K562 (cell line): ENCODE results near the gene CC2D2B. TPM values are rescaled to one million over a fixed set of nuclear protein-coding genes. Genes with fewer than 3 reads are reported as not detected.

Experiments used
- ARID1B ChIP-seq: fragments of 450-650 bp; IDR thresholded peaks from 2 replicates; pipeline ENCODE4 v1.6.1; 2016; ENCODE audit warnings: antibody characterized with exemption, mild to moderate bottlenecking, inconsistent platforms
- CBFA2T3 ChIP-seq: fragments of 450-650 bp; IDR thresholded peaks from 2 replicates; pipeline ENCODE4 v1.6.1; 2017
- ETS1 ChIP-seq: conservative IDR thresholded peaks from 2 replicates; pipeline ENCODE4 v1.6.1; 2011; ENCODE audit warnings: low read depth, mild to moderate bottlenecking, low read length; ENCODE audit not compliant: control insufficient read depth
- FOS ChIP-seq: IDR thresholded peaks from 3 replicates; pipeline ENCODE4 v1.6.1; 2011; ENCODE audit not compliant: insufficient read length; ENCODE audit errors: extremely low read depth
- GTF3C2 ChIP-seq: IDR thresholded peaks from 3 replicates; pipeline ENCODE4 v1.6.1; 2011; ENCODE audit warnings: borderline replicate concordance, mild to moderate bottlenecking, moderate library complexity; ENCODE audit not compliant: insufficient read length; ENCODE audit errors: extremely low read depth
- JUN ChIP-seq, 2 experiments: sonication (generic) in 1 of 2; formaldehyde crosslinking in 1 of 2; IDR thresholded peaks; 2 replicates each; pipeline versions ENCODE4 v1.6.1 to v1.8.0; 2012 to 2022; ENCODE audit warnings: borderline replicate concordance in 2 of 2, mild to moderate bottlenecking in 2 of 2, improper control_type of control experiment in 1 of 2, low read depth in 1 of 2, low read length in 1 of 2, missing genetic modification reagents in 1 of 2
- RCOR1 ChIP-seq, 2 experiments: IDR thresholded peaks; 2 replicates each; pipeline ENCODE4 v1.6.1; 2012; ENCODE audit warnings: low read depth in 2 of 2, low read length in 2 of 2, borderline replicate concordance in 1 of 2, improper control_type of control experiment in 1 of 2
- SMARCA4 ChIP-seq: fragments of 450-650 bp; IDR thresholded peaks from 2 replicates; pipeline ENCODE4 v1.6.1; 2016
- SMARCE1 ChIP-seq: fragments of 450-650 bp; IDR thresholded peaks from 2 replicates; pipeline ENCODE4 v1.7.1; 2016; ENCODE audit warnings: mild to moderate bottlenecking
- polyA plus RNA-seq, 8 experiments: library from polyadenylated mRNA; depleted of rRNA in 4 of 8; stranded (reverse) in 5 of 8; unstranded in 3 of 8; fragments of >200 nt; fragmentation: Nextera tagmentation in 2 of 8; fragmentation: Illumina TruSeq in 1 of 8; extraction: Ambion mirVana in 2 of 8; extraction: Trizol in 1 of 8; gene quantifications; 2 replicates each; pipeline versions ENCODE4 v1.2.1 to v1.2.3, GENCODE V29; 2011 to 2014; ENCODE audit warnings: inconsistent platforms in 1 of 8, missing spikeins in 1 of 8
- total RNA-seq, 7 experiments: library from RNA; depleted of rRNA in 6 of 7; stranded (reverse); fragments of >200 nt in 6 of 7; fragmentation: Illumina TruSeq in 2 of 7; extraction: Trizol in 2 of 7; gene quantifications; 2 replicates each; pipeline versions ENCODE4 v1.2.1 to v1.2.3, GENCODE V29; 2011 to 2021; ENCODE audit warnings: low replicate concordance in 1 of 7
- TF ChIP-seq, protein P1 (sequence below): fragments of 450-650 bp; IDR thresholded peaks from 2 replicates; pipeline ENCODE4 v1.6.1; 2016

CC2D2B gene
- total and polyA plus RNA-seq, 9 of the 15 experiments (the other 6 are each of a cell fraction or from before 2014, with no cell fraction given): 0.10 to 0.34 (median 0.20) TPM; not detected in 5

GRCh38 chr10:96073722-96074121 lies 165.9 kb downstream of the CC2D2B start (continued):
- TF ChIP-seq JUN (IDR thresholded peaks at IDR 0.05; ENCODE audit: borderline replicate concordance, low read depth, low read length) (peak; percentile 77; the same call in 1 of the 2 replicates), JUN (CRISPR knock-in tag; IDR thresholded peaks at IDR 0.05; ENCODE audit: borderline replicate concordance) (no peak), GTF3C2 (no peak), FOS (no peak), ARID1B (peak; percentile 62), SMARCE1 (peak; percentile 70; the same call in 1 of the 2 replicates), RCOR1 (IDR thresholded peaks at IDR 0.05; ENCODE audit: borderline replicate concordance in 1 of 2, low read depth in 2 of 2, low read length in 2 of 2) (peak in 1 of 2 experiments; percentile 37; a peak in 1 of 4 replicates), CBFA2T3 (peak; percentile 69), ETS1 (no peak), SMARCA4 (peak; percentile 61; the same call in 1 of the 2 replicates)
- TF ChIP-seq, protein P1, sequence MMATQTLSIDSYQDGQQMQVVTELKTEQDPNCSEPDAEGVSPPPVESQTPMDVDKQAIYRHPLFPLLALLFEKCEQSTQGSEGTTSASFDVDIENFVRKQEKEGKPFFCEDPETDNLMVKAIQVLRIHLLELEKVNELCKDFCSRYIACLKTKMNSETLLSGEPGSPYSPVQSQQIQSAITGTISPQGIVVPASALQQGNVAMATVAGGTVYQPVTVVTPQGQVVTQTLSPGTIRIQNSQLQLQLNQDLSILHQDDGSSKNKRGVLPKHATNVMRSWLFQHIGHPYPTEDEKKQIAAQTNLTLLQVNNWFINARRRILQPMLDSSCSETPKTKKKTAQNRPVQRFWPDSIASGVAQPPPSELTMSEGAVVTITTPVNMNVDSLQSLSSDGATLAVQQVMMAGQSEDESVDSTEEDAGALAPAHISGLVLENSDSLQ: peak; percentile 87
- TF ChIP-seq, all 486 proteins: peak for 16
